BJ (cell line): ENCODE data around the gene KCND1. TPM values are rescaled to one million over a fixed set of nuclear protein-coding genes. Genes with fewer than 3 reads are reported as not detected.

Experiments used
- CTCF ChIA-PET: fragments of 350-600 bp; formaldehyde crosslinking; extraction: SDS; loops from one replicate; lab custom pipeline; 2021; ENCODE audit warnings: antibody characterized with exemption, inconsistent platforms; lab: Yijun Ruan, JAX
- POLR2A ChIA-PET: fragments of 300-600 bp; sonication (Branson Sonifier 250); formaldehyde crosslinking; extraction: SDS; loops from one replicate; lab custom pipeline; 2021; ENCODE audit warnings: antibody characterized with exemption; lab: Charles Lee
- DNase-seq: peaks from one replicate; pipeline ENCODE4 v3.0.0-alpha.2; 2011; ENCODE audit warnings: low read depth
- H3K27me3 ChIP-seq: 2 replicates; pipeline ENCODE4 v1.6.0; 2011; ENCODE audit warnings: low read length; ENCODE audit not compliant: control insufficient read depth, insufficient read depth
- H3K36me3 ChIP-seq: 2 replicates; pipeline ENCODE4 v1.5.1; 2011; ENCODE audit warnings: low read length; ENCODE audit not compliant: control insufficient read depth, insufficient read depth
- H3K4me3 ChIP-seq: 2 replicates; pipeline ENCODE4 v1.5.1; 2011; ENCODE audit warnings: low read depth, mild to moderate bottlenecking, control low read depth, low read length
- polyA plus RNA-seq: library from polyadenylated mRNA; depleted of rRNA; stranded (reverse); fragments of >200 nt; gene quantifications from 2 replicates; pipeline ENCODE4 v1.2.3, GENCODE V29; 2011
- TF ChIP-seq, protein P1 (sequence below): IDR thresholded peaks from 2 replicates; pipeline ENCODE4 v1.5.1; 2011; ENCODE audit warnings: low read depth, mild to moderate bottlenecking, control low read depth, inconsistent platforms, low read length, moderate library complexity; ENCODE audit not compliant: insufficient read depth

The KCND1 gene
- polyA plus RNA-seq, 1 experiment = 0.83 TPM

DNA sequence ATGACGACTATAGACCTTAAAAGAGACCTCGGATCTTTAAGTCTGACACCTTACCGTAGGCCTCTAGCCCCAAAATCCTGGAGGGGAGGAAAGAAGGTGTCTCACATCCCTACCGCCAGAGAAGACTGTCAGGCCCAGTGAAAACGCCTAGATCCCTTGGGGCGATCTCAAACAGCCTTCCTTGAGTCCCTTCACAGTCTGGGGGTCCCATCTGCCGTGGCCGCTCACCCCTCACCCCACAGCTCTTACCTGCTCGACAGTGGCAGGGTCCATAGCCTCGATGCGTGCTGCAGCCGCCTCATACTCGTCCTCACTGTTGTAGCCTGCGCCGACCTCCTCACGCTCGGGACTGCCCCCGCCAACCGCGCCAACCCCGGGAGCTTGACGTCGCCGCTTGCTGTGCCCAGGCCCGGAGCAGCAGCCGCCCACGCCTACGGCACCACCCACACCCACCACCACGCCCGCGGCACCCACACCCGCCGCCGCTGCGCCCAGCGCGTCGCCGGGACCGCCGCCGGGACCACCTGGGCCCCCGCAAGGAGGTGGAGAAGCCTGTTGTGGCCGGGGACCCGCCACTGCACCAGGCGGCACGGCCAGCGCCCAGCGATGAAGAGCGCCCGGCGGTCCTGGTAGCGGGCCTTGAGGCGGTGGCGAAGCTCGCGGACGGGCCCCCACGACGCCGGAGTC is 14.8 kb downstream of the KCND1 start:
- Histone ChIP-seq H3K27me3 (no peaks in the 10 kb centered on the region), H3K36me3 (peaks cover 7% of the 10 kb centered on the region), H3K4me3 (peak overlapping the region; percentile 73)
- ChIA-PET CTCF (no interaction called here), POLR2A (interaction anchor here (0.6 kb wide), 1 partner anchor 46 kb away, joined by 4 read pairs; no protein-coding TSS in a partner anchor)
- DNase-seq = no peak
- TF ChIP-seq, protein P1, sequence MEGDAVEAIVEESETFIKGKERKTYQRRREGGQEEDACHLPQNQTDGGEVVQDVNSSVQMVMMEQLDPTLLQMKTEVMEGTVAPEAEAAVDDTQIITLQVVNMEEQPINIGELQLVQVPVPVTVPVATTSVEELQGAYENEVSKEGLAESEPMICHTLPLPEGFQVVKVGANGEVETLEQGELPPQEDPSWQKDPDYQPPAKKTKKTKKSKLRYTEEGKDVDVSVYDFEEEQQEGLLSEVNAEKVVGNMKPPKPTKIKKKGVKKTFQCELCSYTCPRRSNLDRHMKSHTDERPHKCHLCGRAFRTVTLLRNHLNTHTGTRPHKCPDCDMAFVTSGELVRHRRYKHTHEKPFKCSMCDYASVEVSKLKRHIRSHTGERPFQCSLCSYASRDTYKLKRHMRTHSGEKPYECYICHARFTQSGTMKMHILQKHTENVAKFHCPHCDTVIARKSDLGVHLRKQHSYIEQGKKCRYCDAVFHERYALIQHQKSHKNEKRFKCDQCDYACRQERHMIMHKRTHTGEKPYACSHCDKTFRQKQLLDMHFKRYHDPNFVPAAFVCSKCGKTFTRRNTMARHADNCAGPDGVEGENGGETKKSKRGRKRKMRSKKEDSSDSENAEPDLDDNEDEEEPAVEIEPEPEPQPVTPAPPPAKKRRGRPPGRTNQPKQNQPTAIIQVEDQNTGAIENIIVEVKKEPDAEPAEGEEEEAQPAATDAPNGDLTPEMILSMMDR = no peak

DNA sequence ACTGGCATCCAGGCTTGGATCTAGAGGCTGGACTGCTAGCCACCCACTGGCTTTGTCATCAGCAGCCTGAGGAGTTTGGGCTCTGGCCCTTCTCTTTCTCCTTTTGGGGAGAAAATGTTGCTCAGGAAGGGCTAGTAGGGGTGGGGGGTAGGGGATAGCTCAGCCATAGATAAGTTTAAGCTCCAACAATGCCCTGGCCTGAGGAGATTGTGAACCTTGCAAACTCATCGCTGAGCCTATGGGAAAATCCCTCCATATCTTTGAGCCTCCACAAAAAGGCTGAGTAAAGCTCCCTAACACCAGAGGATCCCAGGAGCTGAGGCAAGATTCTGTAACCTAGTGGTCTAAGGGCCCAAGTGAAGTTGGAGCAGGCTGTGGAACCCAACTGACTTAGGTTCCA is 23.1 kb downstream of the KCND1 start:
- Histone ChIP-seq H3K4me3 (no peak overlapping the region), H3K27me3 (no peaks in the 10 kb centered on the region), H3K36me3 (peaks cover 2% of the 10 kb centered on the region)
- no peak for DNase-seq
- TF ChIP-seq, protein P1 = no peak
- ChIA-PET CTCF (no interaction called here), POLR2A (no interaction called here)

DNA sequence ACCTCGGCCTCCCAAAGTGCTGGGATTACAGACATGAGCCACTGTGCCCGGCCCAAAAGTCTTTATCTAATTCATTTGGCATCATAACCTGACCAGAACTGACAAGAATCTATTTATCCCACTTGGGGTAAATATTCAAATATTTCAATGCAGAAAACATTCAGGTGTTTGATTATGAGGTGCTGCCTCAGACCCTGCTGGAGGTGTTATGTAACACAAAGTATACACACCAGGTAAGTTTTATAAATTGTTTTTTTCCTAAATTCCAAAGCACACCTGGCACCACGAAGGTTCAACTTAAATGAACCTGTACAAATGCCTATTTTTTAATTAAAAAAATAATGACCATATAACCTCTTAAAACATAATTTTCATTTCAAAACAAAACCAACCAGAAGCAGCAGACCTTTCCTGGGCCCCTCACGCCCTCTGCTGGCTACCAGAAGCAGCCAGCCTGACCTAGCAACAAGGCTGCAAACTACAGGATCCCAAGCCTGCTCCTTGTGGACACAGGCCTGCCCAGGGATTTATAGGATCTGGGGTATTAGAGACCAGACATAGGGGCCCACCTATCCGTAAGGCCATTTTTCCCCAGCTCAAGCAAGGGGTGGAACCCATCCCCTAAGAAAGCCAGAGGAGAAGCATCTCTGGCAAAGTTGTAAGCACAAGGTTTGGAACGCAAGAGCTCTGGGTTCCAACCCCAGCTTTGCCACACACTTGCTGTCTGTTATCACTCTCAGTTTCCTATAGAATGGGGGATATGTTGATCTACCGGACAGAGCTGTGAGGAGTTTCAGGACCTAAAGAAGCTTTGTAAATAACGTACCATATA is 25.9 kb downstream of the KCND1 start:
- H3K36me3 ChIP-seq = peaks cover 6% of the 10 kb centered on the region
- H3K4me3 ChIP-seq = no peak overlapping the region
- TF ChIP-seq, protein P1 = peak; percentile 80
- DNase-seq = no peak
- CTCF ChIA-PET = interaction anchor here (1.0 to 1.6 kb wide), 5 partner anchors 10 to 188 kb away, joined by 3 to 5 read pairs (median 4); no protein-coding TSS in a partner anchor
- POLR2A ChIA-PET = no interaction called here
- H3K27me3 ChIP-seq = no peaks in the 10 kb centered on the region

DNA sequence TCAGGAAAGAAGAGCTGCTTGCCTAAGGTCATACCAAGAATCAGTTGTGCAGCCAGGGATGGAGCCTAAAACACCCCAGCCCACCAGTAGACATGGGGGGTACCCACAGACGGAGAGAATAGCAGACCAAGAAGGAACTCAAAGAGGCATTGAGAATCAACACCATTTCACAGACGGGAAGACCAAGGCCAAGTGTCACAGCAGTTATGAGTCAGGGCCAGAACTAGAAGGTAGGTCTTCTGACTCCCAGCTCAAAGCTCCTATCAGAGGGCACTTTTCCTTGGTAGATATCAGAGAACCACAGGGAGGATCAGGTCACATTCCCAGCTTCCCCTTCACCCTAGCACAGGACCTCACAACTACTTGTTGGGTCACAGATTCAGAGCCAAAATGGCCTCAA is 28.7 kb downstream of the KCND1 start:
- DNase-seq = no peak
- POLR2A ChIA-PET = no interaction called here
- TF ChIP-seq, protein P1 = no peak
- CTCF ChIA-PET = no interaction called here
- H3K27me3 ChIP-seq = no peaks in the 10 kb centered on the region
- no peak overlapping the region for H3K4me3 ChIP-seq
- peaks cover 7% of the 10 kb centered on the region for H3K36me3 ChIP-seq

DNA sequence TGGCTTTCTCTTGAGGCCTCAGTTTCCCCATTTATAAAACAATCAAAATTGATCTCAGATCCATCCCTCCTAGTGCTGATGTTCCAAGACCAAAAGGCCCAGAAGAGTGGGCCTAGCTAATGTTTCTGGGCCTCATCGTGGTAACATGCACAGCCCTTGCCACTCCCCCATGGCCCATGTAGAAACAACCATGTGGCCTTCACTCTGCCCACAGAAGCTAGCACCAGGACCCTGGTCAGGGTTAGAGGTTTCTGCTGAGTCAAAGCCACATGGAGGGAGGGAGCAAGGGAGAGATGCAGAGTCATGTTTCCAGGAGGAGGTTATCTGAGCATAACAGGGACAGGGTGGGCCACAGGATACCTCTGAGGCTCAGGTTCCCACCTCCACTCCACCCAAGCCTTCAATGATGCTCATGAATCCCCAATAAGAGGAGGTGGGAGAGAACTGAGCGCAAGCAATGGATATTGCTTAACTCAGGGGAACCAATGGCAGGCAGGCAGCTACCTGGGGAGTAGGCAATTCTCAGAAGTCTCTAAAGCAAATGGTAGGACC is 31.2 kb downstream of the KCND1 start:
- POLR2A ChIA-PET = no interaction called here
- no peaks in the 10 kb centered on the region for H3K27me3 ChIP-seq
- H3K36me3 ChIP-seq = peaks cover 7% of the 10 kb centered on the region
- TF ChIP-seq, protein P1 = no peak
- no peak overlapping the region for H3K4me3 ChIP-seq
- CTCF ChIA-PET = no interaction called here
- no peak for DNase-seq
